Measurements from ENCODE around the gene NT5DC3. TPM values are rescaled to one million over a fixed set of nuclear protein-coding genes. Genes with fewer than 3 reads are reported as not detected.
"Not testable (repeated sequence)": the region's sequence is repeated elsewhere in the genome, so short reads cannot be mapped to it uniquely, and the experiment has no call there.

Gene NT5DC3
- polyA plus RNA-seq, 1 donor, result 9.0 TPM

DNA sequence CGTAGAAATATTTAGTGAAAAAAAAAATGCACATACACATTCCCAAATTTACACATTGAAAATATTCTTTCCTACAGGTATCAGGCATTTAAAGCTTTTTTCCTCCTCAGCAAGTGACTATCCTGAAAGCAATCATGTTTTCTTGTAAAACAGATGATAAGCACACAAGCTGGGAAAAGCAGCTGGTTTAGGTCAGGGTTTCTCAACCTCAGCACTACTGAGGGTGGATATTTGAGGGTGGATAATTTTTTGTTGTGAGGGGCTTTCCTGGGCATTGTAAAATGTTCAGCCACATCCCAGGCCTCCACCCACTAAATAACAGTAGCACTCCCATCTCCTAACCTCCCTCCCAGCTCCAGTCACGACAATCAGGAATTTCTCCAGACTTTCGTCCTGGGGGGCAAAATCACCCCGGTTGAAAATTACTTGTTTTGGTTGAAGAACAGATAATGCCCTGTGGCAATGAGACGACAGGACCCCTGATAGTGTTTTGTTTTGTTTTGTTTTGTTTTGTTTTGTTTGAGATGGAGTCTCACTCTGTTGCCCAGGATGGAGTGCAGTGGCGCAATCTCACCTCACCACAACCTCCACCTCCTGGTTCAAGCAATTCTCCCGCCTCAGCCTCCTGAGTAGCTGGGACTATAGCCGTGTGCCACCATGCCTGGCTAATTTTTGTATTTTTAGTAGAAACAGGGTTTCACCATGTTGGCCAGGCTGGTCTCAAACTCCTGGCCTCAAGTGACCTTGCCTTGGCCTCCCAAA is 15.0 kb upstream of the NT5DC3 start:
- no peak for DNase-seq (ENCODE audit: low read depth)

DNA sequence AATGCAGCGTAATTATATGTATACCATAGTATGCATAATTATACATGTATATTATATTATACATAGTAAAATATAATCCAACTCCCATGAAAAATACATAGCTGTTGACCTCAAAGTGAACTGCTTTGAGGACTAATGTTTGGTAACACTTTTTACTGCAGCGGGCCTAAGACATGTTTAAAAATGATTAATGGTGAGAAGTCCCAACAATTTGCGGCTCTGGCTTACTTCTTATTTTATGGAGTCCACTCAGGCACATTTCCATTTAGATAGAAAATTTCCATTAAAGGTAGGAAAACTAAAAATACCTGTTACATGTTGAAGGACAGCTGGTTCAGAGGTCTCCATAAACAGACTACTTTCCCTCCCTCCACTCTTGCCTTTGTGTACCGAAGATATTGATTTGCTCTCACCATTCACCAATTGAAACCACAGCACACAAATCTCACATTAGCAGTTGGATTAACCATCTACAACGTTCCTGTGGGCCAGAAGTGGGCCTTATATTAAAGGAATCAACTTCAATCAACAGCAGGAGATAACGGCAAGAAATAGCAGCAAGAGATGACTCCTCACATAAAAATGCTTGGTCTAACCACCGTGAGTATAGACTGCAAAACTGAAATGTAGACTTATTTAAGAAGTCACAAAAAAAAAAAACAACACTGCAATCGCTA is 14.1 kb upstream of the NT5DC3 start:
- DNase-seq (ENCODE audit: low read depth), result no peak

DNA sequence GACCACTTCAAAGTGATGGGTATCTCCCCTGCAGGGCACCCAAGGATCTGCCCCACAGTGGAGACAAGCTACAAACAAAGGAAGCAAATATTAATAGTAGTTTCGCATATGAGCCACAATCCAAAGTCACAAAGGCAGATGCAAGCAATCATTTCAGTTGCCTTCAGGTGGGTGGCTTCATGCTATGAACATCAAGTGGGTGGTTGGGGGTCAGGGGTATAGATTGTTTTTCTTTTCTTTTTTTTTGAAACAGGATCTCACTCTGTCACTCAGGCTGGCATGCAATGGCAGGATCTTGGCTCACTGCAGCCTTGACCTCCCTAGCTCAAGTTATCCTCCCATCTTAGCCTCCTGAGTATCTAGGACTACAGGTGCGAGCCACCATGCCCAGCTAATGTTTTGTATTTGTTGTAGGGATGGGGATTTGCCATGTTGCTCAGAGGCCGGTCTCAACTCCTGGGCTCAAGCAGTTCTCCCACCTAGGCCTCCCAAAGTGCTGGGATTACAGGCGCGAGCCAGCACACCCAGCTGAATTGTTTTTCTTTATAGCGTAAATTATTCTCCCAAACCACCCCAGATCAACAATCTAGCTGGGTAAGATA is 13.4 kb upstream of the NT5DC3 start:
- no peak for DNase-seq (ENCODE audit: low read depth)

DNA sequence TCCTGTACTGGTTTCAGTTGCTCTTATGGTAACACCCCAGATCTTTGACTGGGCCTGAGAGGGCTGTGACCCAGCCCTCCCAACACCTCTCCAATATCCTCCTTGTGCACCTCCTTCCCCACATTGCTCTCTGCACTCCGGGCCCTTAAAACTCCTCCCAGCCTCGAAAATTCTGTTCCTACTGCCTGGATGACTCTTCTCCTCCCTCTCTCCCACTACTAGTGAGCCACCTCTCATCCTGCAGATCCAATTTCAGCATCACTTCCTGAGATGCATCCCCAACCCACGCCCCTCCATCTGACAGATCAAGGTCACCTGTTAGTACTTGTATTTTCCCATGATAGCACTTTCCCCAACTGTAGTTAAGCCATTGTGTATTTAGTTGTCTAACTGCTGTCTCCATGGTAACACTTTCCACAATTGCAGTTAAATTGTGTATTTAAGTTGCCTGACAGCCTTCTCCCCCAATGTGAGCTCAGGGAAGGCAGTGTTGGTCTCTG is 11.5 kb upstream of the NT5DC3 start:
- DNase-seq (ENCODE audit: low read depth), result no peak

DNA sequence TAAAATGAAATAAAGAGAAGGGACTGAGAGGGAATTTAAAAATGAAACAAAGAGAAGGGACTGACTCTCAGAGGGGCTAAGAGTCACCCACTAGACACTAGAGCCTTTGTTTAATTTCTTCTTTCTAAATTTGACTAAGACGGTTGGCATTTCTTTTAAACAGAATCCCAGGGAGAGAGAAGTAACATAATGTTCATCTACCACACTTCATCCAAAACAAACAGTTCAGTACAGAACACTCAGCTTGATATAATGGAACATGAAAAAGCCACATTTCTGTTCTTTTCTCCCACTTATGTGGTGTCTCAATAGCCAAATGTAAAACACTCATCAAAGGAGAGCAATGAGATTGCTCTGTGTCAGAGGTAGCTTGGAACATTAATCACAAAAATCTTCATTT is 10.1 kb upstream of the NT5DC3 start:
- no peak for DNase-seq (ENCODE audit: low read depth)

DNA sequence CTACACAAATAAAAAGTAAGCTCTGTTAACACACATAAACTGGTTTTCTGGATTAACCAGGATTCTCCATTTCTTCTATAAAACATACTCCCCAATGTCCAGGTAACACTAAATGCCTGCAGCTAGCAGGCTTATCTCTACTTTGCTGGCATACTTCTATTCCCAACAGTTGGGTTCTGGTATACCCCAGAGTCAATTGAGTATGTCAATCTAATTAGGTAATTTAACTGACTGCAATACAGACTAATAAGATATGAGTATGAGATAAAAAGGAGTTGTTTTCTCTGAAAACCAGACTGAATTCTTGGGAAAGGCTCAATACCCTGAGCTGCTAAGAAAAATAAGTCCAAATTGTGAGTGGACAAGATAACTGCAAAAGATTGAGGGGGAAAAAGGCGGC is 9.4 kb upstream of the NT5DC3 start:
- no peak for DNase-seq (ENCODE audit: low read depth)

DNA sequence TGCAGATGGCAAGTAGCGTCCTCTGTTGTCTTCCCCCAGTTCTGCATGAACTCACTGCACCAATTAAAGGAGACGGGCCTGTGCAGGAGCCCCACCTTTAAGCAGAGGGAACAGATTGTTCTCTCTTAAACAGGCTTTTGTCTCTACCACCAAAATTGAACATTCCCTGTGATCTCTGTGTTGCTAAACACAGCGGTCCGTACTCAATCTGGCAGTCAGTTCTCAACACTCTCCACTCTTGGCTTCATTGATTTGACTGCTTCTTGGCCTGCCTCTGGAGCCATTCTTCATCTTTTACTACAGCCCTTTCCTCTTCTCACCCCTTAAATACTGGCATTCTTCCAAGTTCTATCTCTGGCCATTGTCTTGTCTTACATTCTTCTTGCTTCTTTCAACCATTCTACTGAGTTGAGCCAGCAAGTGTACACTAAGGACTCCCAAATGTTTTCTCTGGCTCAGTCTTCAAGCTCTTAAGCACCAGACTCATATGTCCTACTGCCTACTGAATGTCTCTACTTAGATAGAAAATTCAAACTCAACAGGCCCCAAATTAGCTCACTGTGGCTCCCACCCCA is 8.0 kb upstream of the NT5DC3 start:
- no peak for DNase-seq (ENCODE audit: low read depth)

DNA sequence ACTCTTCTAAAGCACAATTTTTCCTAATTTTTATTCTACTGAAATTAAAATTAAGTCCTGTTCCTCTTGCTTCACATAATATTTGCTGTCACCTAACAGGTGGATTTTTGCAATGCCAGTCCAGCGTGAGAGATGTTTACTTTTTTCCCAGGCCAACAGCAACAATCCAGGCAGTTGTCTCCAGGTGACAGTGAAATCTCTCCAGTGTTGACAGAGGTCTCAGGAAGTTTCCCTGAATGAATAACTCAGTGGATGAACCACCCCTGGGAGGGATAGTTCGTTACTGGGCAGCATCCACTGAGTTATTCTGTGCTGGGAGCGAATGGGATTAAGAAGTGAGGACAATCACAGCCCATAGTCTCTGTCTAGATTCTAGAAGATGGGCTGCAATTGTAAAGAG is 7.1 kb upstream of the NT5DC3 start:
- DNase-seq (ENCODE audit: low read depth), result no peak

DNA sequence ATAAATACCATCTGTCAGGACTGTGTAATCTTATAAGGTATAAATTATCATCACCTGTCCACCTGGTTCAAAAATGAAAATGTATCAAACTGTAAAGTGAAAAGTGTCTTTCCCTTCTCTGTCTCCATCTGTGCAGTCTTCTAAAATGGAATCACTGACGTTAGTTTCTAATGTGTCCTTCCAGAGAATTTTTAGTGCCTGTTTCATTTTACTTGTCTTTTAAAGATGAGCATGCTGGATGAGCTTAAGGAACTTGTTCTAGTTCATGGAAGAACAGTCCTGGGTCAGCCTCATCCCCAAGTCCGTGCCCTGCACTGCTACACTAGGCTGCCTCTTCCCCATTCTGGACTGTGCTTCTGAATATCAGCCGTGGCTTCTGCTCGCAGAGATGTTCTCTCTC is 5.4 kb upstream of the NT5DC3 start:
- DNase-seq (ENCODE audit: low read depth), result no peak

DNA sequence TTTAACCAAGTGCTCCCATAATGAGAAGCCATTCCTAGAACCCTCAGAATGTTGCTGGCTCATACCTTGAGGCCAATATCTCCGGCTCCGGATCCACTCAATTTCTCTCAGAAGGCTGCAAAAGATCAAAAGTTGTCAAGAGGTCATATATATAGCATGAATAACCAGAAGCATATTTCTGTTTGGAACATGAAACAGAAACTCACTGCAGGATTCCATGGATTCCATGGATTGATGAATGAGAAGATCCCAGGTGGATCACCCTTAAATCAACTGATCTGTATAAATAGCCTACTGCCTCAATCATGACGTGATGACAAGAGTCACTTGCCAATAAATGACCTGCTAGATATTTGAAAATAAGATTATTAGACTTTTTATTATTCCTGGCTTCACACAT is 3.3 kb upstream of the NT5DC3 start:
- no peak for DNase-seq (ENCODE audit: low read depth)

DNA sequence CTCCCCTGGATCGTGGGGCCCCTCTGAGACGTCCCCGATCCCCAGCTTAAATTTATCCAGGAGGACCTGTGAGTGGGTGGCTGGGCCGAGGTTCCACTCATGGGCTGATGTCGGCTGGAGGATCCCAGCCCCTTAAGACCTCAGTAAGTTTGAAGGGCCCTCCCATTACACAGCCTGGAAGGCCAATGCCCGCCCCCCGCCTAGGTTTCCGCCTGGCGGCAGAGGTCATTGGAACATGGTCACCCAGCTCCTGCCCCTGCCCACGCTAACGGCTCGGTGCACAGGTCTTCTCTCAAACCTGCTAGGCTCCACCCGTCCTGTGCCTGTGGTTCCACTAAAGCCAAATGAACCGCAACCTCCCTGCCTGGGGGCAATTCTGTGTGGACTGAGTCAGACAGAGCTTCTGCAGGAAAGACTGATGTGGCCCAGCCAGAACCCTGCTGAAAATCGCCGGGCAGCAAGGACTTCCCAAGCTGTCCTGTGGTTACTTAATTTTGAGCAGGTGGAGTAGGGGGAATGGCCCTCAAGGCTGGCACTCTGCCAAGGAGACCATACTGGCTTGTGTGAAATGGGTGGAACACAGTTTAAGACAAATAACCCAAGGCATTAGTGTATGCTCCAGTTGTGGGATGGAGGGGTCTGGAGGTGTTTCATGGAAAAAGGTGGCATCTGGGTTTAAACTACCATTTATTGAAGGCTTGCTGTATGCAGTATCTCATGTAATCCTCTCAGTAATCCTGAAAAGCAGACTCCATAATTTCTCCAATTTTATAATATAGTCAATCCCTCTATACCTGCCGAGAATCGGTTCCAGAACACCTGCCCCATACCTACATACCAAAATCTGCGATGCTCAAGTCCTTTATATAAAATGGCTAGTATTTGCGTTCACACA is 903 bp upstream of the NT5DC3 start:
- no peak for DNase-seq (ENCODE audit: low read depth)

DNA sequence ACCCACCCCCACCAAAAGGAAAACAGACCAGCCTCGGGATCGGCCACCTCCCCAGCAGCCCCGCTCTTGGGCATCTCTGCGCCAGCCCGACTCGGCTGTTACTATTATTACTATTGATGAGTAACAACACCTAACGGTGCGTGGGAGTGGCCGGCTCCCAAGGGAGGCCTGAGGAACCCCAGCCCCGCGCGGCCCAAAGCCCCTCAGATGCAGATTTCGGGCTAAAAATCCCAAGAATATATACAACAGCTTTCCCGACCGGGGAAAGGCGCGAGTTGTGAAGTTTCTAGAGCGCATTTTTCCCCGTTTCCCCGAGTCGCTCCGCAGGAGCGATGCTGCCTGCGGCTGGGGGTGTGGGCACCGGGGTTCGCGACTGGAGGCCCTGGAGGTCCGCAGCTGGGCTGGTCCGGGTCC is 565 bp downstream of the NT5DC3 start:
- DNase-seq (ENCODE audit: low read depth), result no peak

DNA sequence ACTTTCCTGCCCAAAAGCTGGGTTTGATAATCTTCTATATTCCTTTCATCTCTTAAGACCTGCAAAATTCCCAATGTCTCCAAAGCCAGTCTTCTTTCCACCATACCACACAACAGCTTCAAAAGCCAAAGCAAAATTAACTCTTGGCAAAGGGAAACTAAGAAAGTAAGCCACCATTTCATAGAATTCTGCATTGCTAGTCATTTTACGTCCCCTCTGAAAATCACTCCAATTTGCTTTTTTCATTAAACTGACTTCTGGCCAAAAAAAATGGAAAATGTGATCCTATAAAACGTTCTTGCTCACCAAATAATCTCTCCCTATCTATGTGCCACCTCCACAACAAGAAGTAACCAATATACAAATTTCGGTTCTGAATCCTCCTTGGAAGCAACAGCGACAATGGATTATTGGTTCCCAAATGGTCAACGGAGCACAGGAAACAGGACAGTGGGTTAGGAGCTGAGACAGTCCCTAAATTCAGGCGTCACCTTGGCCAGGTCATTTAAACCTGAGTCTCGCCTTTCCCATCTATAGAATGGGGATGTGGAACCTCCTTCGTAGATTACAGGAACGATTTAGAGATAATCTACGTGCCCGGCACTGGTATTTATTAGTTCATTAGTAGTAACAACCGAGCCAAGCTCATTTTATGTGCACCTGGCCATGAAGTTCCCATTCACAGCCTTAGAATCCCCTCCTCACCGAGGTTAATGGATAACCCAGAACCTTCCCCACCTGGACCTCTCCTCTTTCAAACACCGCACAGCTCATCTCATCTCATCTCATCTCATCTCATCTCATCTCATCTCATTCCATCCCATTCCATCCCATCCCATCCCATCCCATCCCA is 1.2 kb downstream of the NT5DC3 start:
- DNase-seq (ENCODE audit: low read depth), result no peak

DNA sequence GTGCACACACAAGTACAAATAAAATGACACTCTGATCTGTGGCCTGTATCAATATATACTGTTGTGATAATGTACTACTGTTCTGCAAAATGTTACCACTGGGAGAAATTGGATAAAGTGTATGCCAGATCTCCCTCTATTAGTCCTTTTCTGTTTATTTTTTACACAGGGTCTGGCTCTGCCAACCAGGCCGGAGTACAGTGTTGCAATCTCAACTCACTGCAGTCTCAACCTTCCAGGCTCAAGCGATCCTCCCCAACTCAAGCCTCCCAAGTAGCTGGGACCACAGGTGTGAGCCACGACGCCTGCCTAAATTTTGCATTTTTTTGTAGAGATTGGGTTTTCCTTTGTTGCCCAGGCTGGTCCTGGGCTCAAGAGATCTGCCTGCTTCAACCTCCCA is 1.9 kb downstream of the NT5DC3 start:
- DNase-seq (ENCODE audit: low read depth), result no peak

DNA sequence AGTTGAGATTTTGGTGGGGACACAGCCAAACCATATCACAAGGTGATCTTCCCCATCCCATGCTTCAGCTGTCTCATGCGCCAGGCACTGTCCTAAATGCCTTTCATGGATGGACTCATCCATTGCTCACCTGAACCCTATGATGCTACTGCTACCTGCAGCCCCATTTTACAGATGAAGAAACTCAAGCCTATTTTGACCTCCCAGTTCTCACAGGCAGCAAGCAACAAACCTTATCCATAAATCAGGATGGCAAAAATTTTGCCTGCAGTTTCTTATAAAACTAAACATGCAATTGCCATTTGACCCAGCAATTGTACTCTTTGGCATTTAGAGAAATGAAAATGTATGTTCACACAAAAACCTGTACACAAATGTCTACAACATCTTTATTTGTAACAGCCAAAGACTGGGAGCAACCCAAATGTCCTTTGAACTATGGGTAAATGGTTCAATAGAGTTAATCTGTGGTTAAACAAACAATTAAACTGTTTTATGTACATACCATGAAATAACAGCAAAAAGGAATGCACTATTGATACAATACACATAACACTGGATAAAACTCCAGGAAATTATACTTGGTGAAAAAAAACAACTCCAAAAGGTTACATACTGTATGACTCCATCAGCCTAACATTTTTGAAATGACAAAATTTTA is 2.6 kb downstream of the NT5DC3 start:
- no peak for DNase-seq (ENCODE audit: low read depth)

DNA sequence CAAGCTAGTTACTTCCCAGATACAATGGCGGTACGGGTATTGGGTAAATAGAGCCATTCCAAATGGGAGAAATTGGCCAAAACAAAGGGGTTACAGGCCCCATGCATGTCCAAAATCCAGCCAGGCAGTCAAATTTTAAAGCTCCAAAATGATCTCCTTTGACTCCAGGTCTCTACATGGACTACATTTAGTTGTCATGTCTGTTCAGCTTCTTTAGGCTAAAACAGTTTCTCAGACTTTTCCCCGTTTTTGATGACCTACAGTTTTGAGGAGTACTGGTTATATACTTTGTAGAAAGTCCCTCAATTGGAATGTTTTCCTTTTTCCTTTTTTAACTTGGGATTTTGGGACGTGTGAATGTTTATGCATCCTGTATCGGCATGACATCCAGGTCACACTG is 4.7 kb downstream of the NT5DC3 start:
- no peak for DNase-seq (ENCODE audit: low read depth)

DNA sequence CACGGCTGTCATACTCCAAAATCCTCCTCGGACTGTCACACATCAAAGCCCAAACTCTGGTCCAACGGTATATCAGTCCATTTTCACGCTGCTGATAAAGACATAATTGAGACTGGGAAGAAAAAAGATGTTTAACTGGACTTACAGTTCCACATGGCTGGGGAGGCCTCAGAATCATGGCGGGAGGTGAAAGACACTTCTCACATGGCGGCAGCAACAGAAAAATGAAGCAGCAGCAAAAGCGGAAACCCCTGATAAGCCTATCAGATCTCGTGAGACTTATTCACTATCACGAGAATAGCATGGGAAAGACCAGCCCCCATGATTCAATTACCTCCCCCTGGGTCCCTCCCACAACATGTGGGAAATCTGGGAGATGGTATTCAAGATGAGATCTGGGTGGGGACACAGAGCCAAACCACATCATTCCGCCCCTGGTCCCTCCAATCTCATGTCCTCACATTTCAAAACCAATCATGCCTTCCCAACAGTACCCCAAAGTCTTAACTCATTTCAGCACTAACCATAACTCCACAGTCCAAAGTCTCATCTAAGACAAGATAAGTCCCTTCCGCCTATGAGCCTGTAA is 5.2 kb downstream of the NT5DC3 start:
- not testable (repeated sequence) for DNase-seq (ENCODE audit: low read depth)

DNA sequence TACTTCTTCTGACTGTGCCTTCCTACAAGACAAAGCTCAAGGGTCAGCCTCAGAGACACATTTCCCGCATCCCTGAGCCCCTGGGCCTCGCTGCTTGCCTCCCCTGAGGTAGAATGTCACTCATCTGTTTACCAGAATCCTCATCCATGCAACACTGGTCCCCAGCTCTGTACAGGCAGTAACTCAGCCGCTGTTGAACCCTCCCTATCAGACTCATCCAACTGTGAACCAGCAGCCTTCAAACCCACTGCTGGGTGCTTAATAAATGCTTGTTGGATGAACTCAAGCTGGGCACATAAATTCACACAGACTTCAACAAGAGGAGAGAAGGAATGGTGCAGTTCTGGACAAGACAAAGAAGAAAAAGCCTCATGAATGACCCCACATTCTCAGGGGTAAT is 6.1 kb downstream of the NT5DC3 start:
- DNase-seq (ENCODE audit: low read depth), result no peak

DNA sequence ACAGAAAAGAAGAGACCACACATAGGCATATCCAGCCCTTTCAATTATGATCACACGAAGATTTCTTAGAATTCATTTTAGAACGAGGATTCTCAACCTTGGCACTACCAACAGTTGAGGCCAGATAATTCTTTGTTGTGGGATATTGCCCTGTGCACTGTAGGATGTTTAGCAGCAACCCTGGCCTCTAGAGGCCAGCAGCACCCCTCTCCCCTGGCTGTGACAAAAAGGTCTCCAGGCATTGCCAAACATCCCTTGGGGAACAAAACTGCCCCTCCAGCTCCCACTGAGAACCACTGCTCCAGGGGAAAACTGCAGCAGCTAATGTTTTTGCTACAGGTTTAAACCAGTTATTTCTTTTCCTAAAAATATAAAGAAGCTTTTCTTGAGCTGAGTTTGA is 7.1 kb downstream of the NT5DC3 start:
- DNase-seq (ENCODE audit: low read depth), result no peak
